H1 (cell line): Measurements from ENCODE around the gene LARP4B. TPM values are rescaled to one million over a fixed set of nuclear protein-coding genes. Genes with fewer than 3 reads are reported as not detected.

Source experiments
- BRCA1 ChIP-seq: IDR thresholded peaks from 2 replicates; pipeline ENCODE4 v1.6.1; 2012; ENCODE audit warnings: low read depth, low read length, improper control_type of control experiment
- CHD7 ChIP-seq: fragments of 300-600 bp; sonication (generic); IDR thresholded peaks from 2 replicates; pipeline ENCODE4 v1.7.1; 2012; ENCODE audit warnings: low read length, moderate library complexity, mild to moderate bottlenecking, inconsistent platforms; ENCODE audit not compliant: insufficient replicate concordance
- EP300 ChIP-seq, 2 experiments: IDR thresholded peaks; 1 replicate in 1 of 2; 2 replicates in 1 of 2; pipeline ENCODE4 v1.6.1; 2011 to 2012; ENCODE audit warnings: low read depth in 2 of 2, low read length in 2 of 2, mild to moderate bottlenecking in 2 of 2, borderline replicate concordance in 1 of 2, inconsistent platforms in 1 of 2, moderate library complexity in 1 of 2
- SIN3A ChIP-seq, 2 experiments: IDR thresholded peaks in 1 of 2; conservative IDR thresholded peaks in 1 of 2; 2 replicates each; pipeline ENCODE4 v1.6.1; 2011 to 2012; ENCODE audit warnings: low read length in 2 of 2, improper control_type of control experiment in 1 of 2, low read depth in 1 of 2, mild to moderate bottlenecking in 1 of 2
- TBP ChIP-seq: IDR thresholded peaks from 2 replicates; pipeline ENCODE4 v1.6.1; 2011; ENCODE audit warnings: low read depth, low read length, improper control_type of control experiment
- TCF12 ChIP-seq: IDR thresholded peaks from 2 replicates; pipeline ENCODE4 v1.6.1; 2011; ENCODE audit warnings: low read depth, mild to moderate bottlenecking, low read length
- ZNF274 ChIP-seq: IDR thresholded peaks from 2 replicates; pipeline ENCODE4 v1.7.0; 2012; ENCODE audit warnings: low read length, borderline replicate concordance; ENCODE audit errors: extremely low read depth
- polyA plus RNA-seq, 7 experiments: library from polyadenylated mRNA; depleted of rRNA in 3 of 7; stranded (reverse) in 5 of 7; unstranded in 2 of 7; fragments of >200 nt in 5 of 7; fragments of 200-250 nt in 2 of 7; gene quantifications; 1 replicate in 5 of 7; 2 replicates in 1 of 7; 4 replicates in 1 of 7; pipeline versions ENCODE4 v1.2.1 to v1.2.3, GENCODE V29; 2011 to 2013; ENCODE audit warnings: missing spikeins in 2 of 7, mixed read lengths in 2 of 7
- total RNA-seq: library from RNA; stranded (reverse); fragmentation: NEBNext Ultra II Directional; extraction: Animal tissue kit (Norgen Biotek cat#: 25700); gene quantifications from 2 replicates; pipeline ENCODE4 v1.2.1, GENCODE V29; 2021

LARP4B gene
- total and polyA plus RNA-seq, 2 of the 8 experiments (the other 6 are each of a cell fraction or from before 2014, with no cell fraction given): 20.1 to 78.6 TPM

GRCh38 chr10:843703-844102, 87.8 kb downstream of the LARP4B start (continued):
- TF ChIP-seq CHD7: no peak
- TF ChIP-seq SIN3A (conservative IDR thresholded peaks at IDR 0.05 in 1 of 2, IDR thresholded peaks at IDR 0.05 in 1 of 2; ENCODE audit: low read depth in 1 of 2, low read length in 2 of 2): no peak
- TF ChIP-seq TBP: no peak
- no peak for TF ChIP-seq EP300 (IDR thresholded peaks at IDR 0.05; ENCODE audit: borderline replicate concordance in 1 of 2, low read depth in 2 of 2, low read length in 2 of 2)
- TF ChIP-seq BRCA1: no peak
- no peak for TF ChIP-seq TCF12
- TF ChIP-seq ZNF274: no peak
- TF ChIP-seq, all 59 proteins: peak for 0
